ENCODE measurements around the gene CREB5. TPM values are rescaled to one million over a fixed set of nuclear protein-coding genes. Genes with fewer than 3 reads are reported as not detected.

The CREB5 gene
- total and polyA plus RNA-seq, 2 donors (not counting 3 experiments of a cell fraction or from before 2014, with no cell fraction given), result 19.6 to 28.4 TPM

- no peaks in the 10 kb centered on the region for H4K20me1 ChIP-seq (replicated peaks; ENCODE audit: control insufficient read depth, extremely low read depth, insufficient read depth, low read length)
- FAIRE-seq (no peak), DNase-seq (ENCODE audit: low read depth, low spot score) (no peak)
- BruUV-seq (replicated peaks), result no TSS peak
- H3K9me3 ChIP-seq (replicated peaks; ENCODE audit: control insufficient read depth, insufficient read depth, low read length), result no peaks in the 10 kb centered on the region
- intact Hi-C loops (cut with micrococcal nuclease) (no loop called here), dilution Hi-C loops (cut with MboI; ENCODE audit: extremely low pct_ligation_motif_present, low sequenced_read_pairs) (no loop called here)
- no peaks in the 10 kb centered on the region for H3K4me1 ChIP-seq (ENCODE audit: control insufficient read depth, extremely low read depth, insufficient read depth, low read length)
- no peaks in the 10 kb centered on the region for H3K79me2 ChIP-seq (ENCODE audit: control insufficient read depth, insufficient read depth, low read length)
- ChIA-PET POLR2A (no interaction called here), CTCF (no interaction called here)
- no peak overlapping the region for H3K4me2 ChIP-seq (ENCODE audit: insufficient read depth, low read length)
- H3K4me3 ChIP-seq (replicated peaks in 1 of 3; ENCODE audit: insufficient read depth in 1 of 3, low read depth in 1 of 3, low read length in 3 of 3), result no peak overlapping the region
- no peak for TF ChIP-seq CTCF (IDR thresholded peaks at IDR 0.05; ENCODE audit: extremely low read depth in 1 of 2, insufficient read depth in 1 of 2, low read depth in 1 of 2, low read length in 2 of 2)
- no peaks in the 10 kb centered on the region for H3K27me3 ChIP-seq (ENCODE audit: control insufficient read depth in 2 of 2, insufficient read depth in 2 of 2, low read length in 2 of 2)
- no peak overlapping the region for H3K9ac ChIP-seq (replicated peaks; ENCODE audit: extremely low read depth, insufficient read depth, low read length)
- no peak overlapping the region for H2AFZ ChIP-seq (ENCODE audit: low read depth, low read length)
- no peaks in the 10 kb centered on the region for H3K9me1 ChIP-seq (replicated peaks; ENCODE audit: control insufficient read depth, extremely low read depth, insufficient read depth, low read length)
- no peak overlapping the region for H3K27ac ChIP-seq (ENCODE audit: insufficient read depth, low read depth, low read length)
- no peaks in the 10 kb centered on the region for H3K36me3 ChIP-seq (ENCODE audit: control insufficient read depth in 2 of 2, extremely low read depth in 1 of 2, insufficient read depth in 2 of 2, low read length in 2 of 2)
Measured at GRCh38 chr7:28815928-28816373, 403.6 kb downstream of the CREB5 start.

- Histone ChIP-seq H4K20me1 (replicated peaks; ENCODE audit: control insufficient read depth, extremely low read depth, insufficient read depth, low read length) (no peaks in the 10 kb centered on the region), H3K4me1 (ENCODE audit: control insufficient read depth, extremely low read depth, insufficient read depth, low read length) (no peaks in the 10 kb centered on the region), H3K79me2 (ENCODE audit: control insufficient read depth, insufficient read depth, low read length) (no peaks in the 10 kb centered on the region), H3K9ac (replicated peaks; ENCODE audit: extremely low read depth, insufficient read depth, low read length) (no peak overlapping the region), H3K9me1 (replicated peaks; ENCODE audit: control insufficient read depth, extremely low read depth, insufficient read depth, low read length) (no peaks in the 10 kb centered on the region), H3K27me3 (ENCODE audit: control insufficient read depth in 2 of 2, insufficient read depth in 2 of 2, low read length in 2 of 2) (no peaks in the 10 kb centered on the region), H2AFZ (ENCODE audit: low read depth, low read length) (no peak overlapping the region), H3K27ac (ENCODE audit: insufficient read depth, low read depth, low read length) (no peak overlapping the region), H3K36me3 (ENCODE audit: control insufficient read depth in 2 of 2, extremely low read depth in 1 of 2, insufficient read depth in 2 of 2, low read length in 2 of 2) (no peaks in the 10 kb centered on the region), H3K9me3 (replicated peaks; ENCODE audit: control insufficient read depth, insufficient read depth, low read length) (no peaks in the 10 kb centered on the region), H3K4me2 (ENCODE audit: insufficient read depth, low read length) (no peak overlapping the region), H3K4me3 (replicated peaks in 1 of 3; ENCODE audit: insufficient read depth in 1 of 3, low read depth in 1 of 3, low read length in 3 of 3) (no peak overlapping the region)
- dilution Hi-C loops (cut with MboI; ENCODE audit: extremely low pct_ligation_motif_present, low sequenced_read_pairs), result no loop called here
- intact Hi-C loops (cut with micrococcal nuclease), result no loop called here
- BruUV-seq (replicated peaks), result no TSS peak
- DNase-seq (ENCODE audit: low read depth, low spot score) (no peak), FAIRE-seq (no peak)
- ChIA-PET CTCF (interaction anchor here (1.0 kb wide), 1 partner anchor 11 kb away, joined by 3 read pairs; no protein-coding TSS in a partner anchor), POLR2A (no interaction called here)
- no peak for TF ChIP-seq MYC (IDR thresholded peaks at IDR 0.05; ENCODE audit: low read depth, low read length)
- TF ChIP-seq EZH2 (IDR thresholded peaks at IDR 0.05; ENCODE audit: borderline replicate concordance, low read depth, low read length, severe bottlenecking), result no peak
- no peak for TF ChIP-seq GATA2 (IDR thresholded peaks at IDR 0.05; ENCODE audit: insufficient read depth, insufficient read length, low read depth, low read length)
Measured at GRCh38 chr7:28818996-28819395, 406.7 kb downstream of the CREB5 start.

All from endothelial cell of umbilical vein (primary cell).